Measurements from ENCODE around the gene SCUBE1. TPM values are rescaled to one million over a fixed set of nuclear protein-coding genes. Genes with fewer than 3 reads are reported as not detected.
"Not testable (repeated sequence)": the region's sequence is repeated elsewhere in the genome, so short reads cannot be mapped to it uniquely, and the experiment has no call there.

Gene SCUBE1
- total and polyA plus RNA-seq, 2 donors (not counting 3 experiments of a cell fraction or from before 2014, with no cell fraction given) = 0.07 TPM; not detected in 1

DNA sequence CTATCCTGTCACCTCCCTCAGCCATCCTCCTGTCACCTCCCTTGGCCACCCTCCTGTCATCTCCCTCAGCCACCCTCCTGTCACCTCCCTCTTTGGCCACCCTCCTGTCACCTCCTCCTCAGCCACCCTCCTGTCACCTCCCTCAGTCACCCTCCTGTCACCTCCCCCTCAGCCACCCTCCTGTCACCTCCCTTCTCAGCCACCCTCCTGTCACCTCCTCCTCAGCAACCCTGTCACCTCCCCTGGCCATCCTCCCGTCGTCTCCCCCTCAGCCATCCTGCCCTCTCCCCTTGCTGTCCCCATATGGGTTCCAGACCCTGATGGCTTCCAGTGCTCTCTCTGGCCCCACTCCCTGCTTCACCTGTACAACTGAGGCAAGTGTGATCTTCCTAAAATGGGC lies 61.8 kb downstream of the SCUBE1 start:
- DNase-seq (ENCODE audit: low read depth, low spot score) (no peak), FAIRE-seq (no peak)
- H3K36me3 ChIP-seq (ENCODE audit: control insufficient read depth in 2 of 2, extremely low read depth in 1 of 2, insufficient read depth in 2 of 2, low read length in 2 of 2) = no peaks in the 10 kb centered on the region
- no TSS peak for BruUV-seq (replicated peaks)
- ChIA-PET POLR2A (no interaction called here), CTCF (no interaction called here)
- no peak overlapping the region for H2AFZ ChIP-seq (ENCODE audit: low read depth, low read length)
- H3K27ac ChIP-seq (ENCODE audit: insufficient read depth, low read depth, low read length) = no peak overlapping the region
- TF ChIP-seq POLR2A (IDR thresholded peaks at IDR 0.05; ENCODE audit: low read depth, low read length) (no peak), MAX (IDR thresholded peaks at IDR 0.05; ENCODE audit: insufficient read depth, insufficient read length) (no peak), JUN (IDR thresholded peaks at IDR 0.05; ENCODE audit: borderline replicate concordance, insufficient read depth, insufficient read length, low read depth) (no peak), EZH2 (IDR thresholded peaks at IDR 0.05; ENCODE audit: borderline replicate concordance, low read depth, low read length, severe bottlenecking) (no peak), FOS (IDR thresholded peaks at IDR 0.05; ENCODE audit: borderline replicate concordance, insufficient read depth, low read length) (no peak), GATA2 (IDR thresholded peaks at IDR 0.05; ENCODE audit: insufficient read depth, insufficient read length, low read depth, low read length) (no peak), POLR2AphosphoS5 (IDR thresholded peaks at IDR 0.05; ENCODE audit: insufficient read depth, low read depth, low read length) (no peak), CTCF (IDR thresholded peaks at IDR 0.05; ENCODE audit: extremely low read depth in 1 of 2, insufficient read depth in 1 of 2, low read depth in 1 of 2, low read length in 2 of 2) (no peak), MYC (IDR thresholded peaks at IDR 0.05; ENCODE audit: low read depth, low read length) (no peak)
- H3K4me3 ChIP-seq (replicated peaks in 1 of 3; ENCODE audit: insufficient read depth in 1 of 3, low read depth in 1 of 3, low read length in 3 of 3) = no peak overlapping the region
- no peak overlapping the region for H3K9ac ChIP-seq (replicated peaks; ENCODE audit: extremely low read depth, insufficient read depth, low read length)
- no peaks in the 10 kb centered on the region for H3K4me1 ChIP-seq (ENCODE audit: control insufficient read depth, extremely low read depth, insufficient read depth, low read length)
- intact Hi-C loops (cut with micrococcal nuclease) (no loop called here), dilution Hi-C loops (cut with MboI; ENCODE audit: extremely low pct_ligation_motif_present, low sequenced_read_pairs) (no loop called here)
- no peaks in the 10 kb centered on the region for H4K20me1 ChIP-seq (replicated peaks; ENCODE audit: control insufficient read depth, extremely low read depth, insufficient read depth, low read length)
- no peaks in the 10 kb centered on the region for H3K9me1 ChIP-seq (replicated peaks; ENCODE audit: control insufficient read depth, extremely low read depth, insufficient read depth, low read length)
- no peaks in the 10 kb centered on the region for H3K79me2 ChIP-seq (ENCODE audit: control insufficient read depth, insufficient read depth, low read length)
- no peaks in the 10 kb centered on the region for H3K9me3 ChIP-seq (replicated peaks; ENCODE audit: control insufficient read depth, insufficient read depth, low read length)
- no peaks in the 10 kb centered on the region for H3K27me3 ChIP-seq (ENCODE audit: control insufficient read depth in 2 of 2, insufficient read depth in 2 of 2, low read length in 2 of 2)
- H3K4me2 ChIP-seq (ENCODE audit: insufficient read depth, low read length) = no peak overlapping the region

GRCh38 chr22:43280523-43280886 lies 62.7 kb downstream of the SCUBE1 start:
- H4K20me1 ChIP-seq (replicated peaks; ENCODE audit: control insufficient read depth, extremely low read depth, insufficient read depth, low read length); H3K36me3 ChIP-seq (ENCODE audit: control insufficient read depth in 2 of 2, extremely low read depth in 1 of 2, insufficient read depth in 2 of 2, low read length in 2 of 2); H2AFZ ChIP-seq (ENCODE audit: low read depth, low read length); FAIRE-seq; H3K4me1 ChIP-seq (ENCODE audit: control insufficient read depth, extremely low read depth, insufficient read depth, low read length); BruUV-seq (replicated peaks); H3K9me3 ChIP-seq (replicated peaks; ENCODE audit: control insufficient read depth, insufficient read depth, low read length); dilution Hi-C loops (cut with MboI; ENCODE audit: extremely low pct_ligation_motif_present, low sequenced_read_pairs); POLR2A ChIA-PET; H3K9me1 ChIP-seq (replicated peaks; ENCODE audit: control insufficient read depth, extremely low read depth, insufficient read depth, low read length); H3K4me3 ChIP-seq (replicated peaks in 1 of 3; ENCODE audit: insufficient read depth in 1 of 3, low read depth in 1 of 3, low read length in 3 of 3); H3K9ac ChIP-seq (replicated peaks; ENCODE audit: extremely low read depth, insufficient read depth, low read length); H3K27me3 ChIP-seq (ENCODE audit: control insufficient read depth in 2 of 2, insufficient read depth in 2 of 2, low read length in 2 of 2); DNase-seq (ENCODE audit: low read depth, low spot score); H3K4me2 ChIP-seq (ENCODE audit: insufficient read depth, low read length); H3K27ac ChIP-seq (ENCODE audit: insufficient read depth, low read depth, low read length); intact Hi-C loops (cut with micrococcal nuclease); H3K79me2 ChIP-seq (ENCODE audit: control insufficient read depth, insufficient read depth, low read length): not testable (repeated sequence)
- CTCF ChIA-PET = interaction anchor here (0.5 kb wide), 1 partner anchor 91 kb away, joined by 3 read pairs; no protein-coding TSS in a partner anchor

All from endothelial cell of umbilical vein (primary cell).